ENCODE measurements around the gene CTNNA1.

GRCh38 chr5:138716456-138716924, 36.7 kb upstream of the CTNNA1 start:
- TF ChIP-seq CTCF (IDR thresholded peaks at IDR 0.05) (no peak), POLR2AphosphoS5 (IDR thresholded peaks at IDR 0.05; ENCODE audit: insufficient read depth in 1 of 2, low read depth in 1 of 2) (no peak)
